Esophagus muscularis mucosa (tissue), 4 donors: ENCODE data around the gene RAI1. TPM values are rescaled to one million over a fixed set of nuclear protein-coding genes. Genes with fewer than 3 reads are reported as not detected.

Experiments used
- DNase-seq: peaks from one replicate; pipeline ENCODE4 v3.0.0-alpha.2; 2017; ENCODE audit errors: extremely low spot score
- H3K27ac ChIP-seq, 4 donors: fragments of 200-600 bp; sonication (generic); replicated peaks in 1 of 4; 1 replicate in 3 of 4; 2 replicates in 1 of 4; pipeline ENCODE4 v1.5.1; 2016 to 2019; ENCODE audit warnings: mild to moderate bottlenecking in 1 of 4
- H3K27me3 ChIP-seq, 4 donors: fragments of 200-600 bp; sonication (generic); one replicate each; pipeline versions ENCODE4 v1.5.1 to v1.6.0; 2016 to 2019
- H3K36me3 ChIP-seq, 4 donors: fragments of 200-600 bp; sonication (generic); one replicate each; pipeline ENCODE4 v1.5.1; 2016 to 2019
- H3K4me1 ChIP-seq, 4 donors: fragments of 200-600 bp; sonication (generic); one replicate each; pipeline ENCODE4 v1.5.1; 2016 to 2019
- H3K4me3 ChIP-seq, 4 donors: fragments of 200-600 bp; sonication (generic); 1 replicate in 2 of 4; 2 replicates in 2 of 4; pipeline ENCODE4 v1.5.1; 2016 to 2019; ENCODE audit warnings: mild to moderate bottlenecking in 4 of 4, moderate library complexity in 1 of 4
- H3K9me3 ChIP-seq, 4 donors: fragments of 200-600 bp; sonication (generic); 1 replicate in 3 of 4; 2 replicates in 1 of 4; pipeline ENCODE4 v1.5.1; 2016 to 2019
- EP300 ChIP-seq: sonication (generic); formaldehyde crosslinking; IDR thresholded peaks from one replicate; pipeline ENCODE4 v1.6.1; 2017; ENCODE audit warnings: antibody characterized with exemption
- POLR2A ChIP-seq: fragments of 450-650 bp; IDR thresholded peaks from one replicate; pipeline ENCODE4 v1.6.1; 2017; ENCODE audit warnings: antibody characterized with exemption, moderate library complexity, mild to moderate bottlenecking, low read depth
- POLR2AphosphoS5 ChIP-seq, 2 donors: sonication (generic); formaldehyde crosslinking; IDR thresholded peaks; one replicate each; pipeline ENCODE4 v1.6.1; 2017; ENCODE audit warnings: antibody characterized with exemption in 2 of 2
- WGBS: methylation state at CpG from one replicate; pipeline ENCODE4 v1.1.5; 2018; 5-methylcytosine and 5-hydroxymethylcytosine counted together
- intact Hi-C: fragments of 100-400 bp; cut with DNase I; formaldehyde crosslinking; loops from one replicate; pipeline ENCODE4 v1.15.1; 2023
- small RNA-seq, 3 donors: library from RNA; depleted of rRNA; stranded (forward); fragments of <200 nt; gene quantifications; one replicate each; pipeline ENCODE3, GENCODE V24; 2016
- total RNA-seq, 4 donors: library from RNA; depleted of rRNA; stranded (reverse); fragments of >200 nt; gene quantifications; one replicate each; pipeline versions ENCODE4 v1.1.0 to v1.2.1, GENCODE V29; 2016
- TF ChIP-seq, protein P1 (sequence below), 3 experiments: fragments of 200-600 bp in 2 of 3; fragments of 450-650 bp in 1 of 3; sonication (generic) in 2 of 3; IDR thresholded peaks; one replicate each; pipeline ENCODE4 v1.5.1; 2017 to 2019; ENCODE audit warnings: antibody characterized with exemption in 3 of 3, mild to moderate bottlenecking in 2 of 3, moderate library complexity in 1 of 3

RAI1 gene
- total RNA-seq, 4 donors from 2014 or later, result 18.7 to 41.3 (median 28.3) TPM

DNA sequence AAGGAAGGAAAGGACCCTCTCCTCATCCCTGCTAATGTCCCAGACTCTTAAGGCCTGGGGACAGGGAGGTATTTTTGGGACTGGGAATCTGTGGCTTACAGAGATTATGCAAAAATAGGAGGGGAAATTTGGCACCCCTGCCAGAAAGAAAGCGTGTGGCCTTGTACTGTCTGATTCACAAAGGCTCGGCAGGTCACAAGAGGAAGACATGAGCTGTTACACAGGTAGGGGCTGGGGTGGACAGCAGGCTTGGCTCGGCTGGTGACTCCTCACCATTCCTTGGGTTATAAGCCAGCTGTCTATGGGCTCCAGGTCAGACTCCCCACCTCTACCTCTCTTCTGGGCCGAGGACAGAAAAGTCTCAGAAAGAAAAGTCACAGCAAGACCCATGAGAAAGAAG lies 176.2 kb downstream of the RAI1 start:
- peaks cover 12 to 36% (median 30%) of the 10 kb centered on the region in 4 donors for H3K4me1 ChIP-seq
- peaks cover 0 to 25% (median 17%) of the 10 kb centered on the region in 4 donors for H3K36me3 ChIP-seq
- H3K4me3 ChIP-seq, result no peak overlapping the region
- no peak for DNase-seq
- H3K27me3 ChIP-seq, result no peaks in the 10 kb centered on the region
- intact Hi-C loops, result no loop called here
- H3K9me3 ChIP-seq, result no peaks in the 10 kb centered on the region
- WGBS, result 82% methylated on average over 4 of the region's 4 CpGs
- H3K27ac ChIP-seq, result no peak overlapping the region
- no peak for TF ChIP-seq POLR2AphosphoS5 (IDR thresholded peaks at IDR 0.05)
- TF ChIP-seq EP300, result no peak
- no peak for TF ChIP-seq POLR2A
- TF ChIP-seq, protein P1, sequence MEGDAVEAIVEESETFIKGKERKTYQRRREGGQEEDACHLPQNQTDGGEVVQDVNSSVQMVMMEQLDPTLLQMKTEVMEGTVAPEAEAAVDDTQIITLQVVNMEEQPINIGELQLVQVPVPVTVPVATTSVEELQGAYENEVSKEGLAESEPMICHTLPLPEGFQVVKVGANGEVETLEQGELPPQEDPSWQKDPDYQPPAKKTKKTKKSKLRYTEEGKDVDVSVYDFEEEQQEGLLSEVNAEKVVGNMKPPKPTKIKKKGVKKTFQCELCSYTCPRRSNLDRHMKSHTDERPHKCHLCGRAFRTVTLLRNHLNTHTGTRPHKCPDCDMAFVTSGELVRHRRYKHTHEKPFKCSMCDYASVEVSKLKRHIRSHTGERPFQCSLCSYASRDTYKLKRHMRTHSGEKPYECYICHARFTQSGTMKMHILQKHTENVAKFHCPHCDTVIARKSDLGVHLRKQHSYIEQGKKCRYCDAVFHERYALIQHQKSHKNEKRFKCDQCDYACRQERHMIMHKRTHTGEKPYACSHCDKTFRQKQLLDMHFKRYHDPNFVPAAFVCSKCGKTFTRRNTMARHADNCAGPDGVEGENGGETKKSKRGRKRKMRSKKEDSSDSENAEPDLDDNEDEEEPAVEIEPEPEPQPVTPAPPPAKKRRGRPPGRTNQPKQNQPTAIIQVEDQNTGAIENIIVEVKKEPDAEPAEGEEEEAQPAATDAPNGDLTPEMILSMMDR (IDR thresholded peaks at IDR 0.05), result no peak

DNA sequence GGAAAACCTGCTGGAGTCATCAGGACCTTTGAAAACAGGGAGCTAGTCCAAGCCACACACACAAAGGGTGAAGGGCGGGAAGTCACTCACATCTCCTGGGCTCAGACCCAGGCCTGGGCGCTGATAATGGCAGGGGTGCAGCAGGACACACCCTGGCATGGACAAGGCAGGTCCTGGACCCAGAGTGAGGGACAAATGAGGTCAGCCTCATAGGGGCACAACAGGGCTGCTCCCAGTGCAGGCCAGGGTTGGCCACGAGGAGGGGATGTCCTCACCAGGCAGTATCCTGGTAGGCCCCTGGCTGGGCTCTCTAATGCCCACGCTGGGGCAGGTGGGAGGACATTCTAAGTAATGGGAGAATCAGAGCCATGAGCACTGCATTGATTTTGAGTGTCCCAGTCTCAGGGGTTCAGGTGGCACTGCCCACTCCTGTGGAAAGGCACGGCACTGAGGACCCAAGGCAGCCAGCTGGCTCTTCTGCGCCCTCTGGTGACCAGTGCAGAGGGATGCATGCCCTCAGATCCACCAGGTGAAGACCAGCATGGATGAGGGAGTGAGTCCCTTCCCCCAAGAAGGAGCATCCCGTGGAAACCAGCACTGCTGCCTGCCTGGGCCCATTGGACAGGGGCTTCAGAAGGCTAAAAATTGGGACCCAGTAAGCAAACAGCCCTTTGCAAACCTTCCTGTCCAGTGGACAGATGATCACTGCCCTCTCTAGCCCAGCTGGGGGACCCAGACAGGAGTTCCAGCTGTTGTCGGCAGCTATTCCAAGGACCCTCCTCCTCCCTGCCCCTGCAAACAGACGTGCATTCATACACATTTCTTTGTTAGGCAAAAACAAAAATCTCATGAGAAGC lies 178.9 kb downstream of the RAI1 start:
- peak overlapping the region in 1 of 4 donors; percentile 4 for H3K27ac ChIP-seq
- 30% methylated on average over 6 of the region's 9 CpGs for WGBS
- no peaks in the 10 kb centered on the region for H3K27me3 ChIP-seq

DNA sequence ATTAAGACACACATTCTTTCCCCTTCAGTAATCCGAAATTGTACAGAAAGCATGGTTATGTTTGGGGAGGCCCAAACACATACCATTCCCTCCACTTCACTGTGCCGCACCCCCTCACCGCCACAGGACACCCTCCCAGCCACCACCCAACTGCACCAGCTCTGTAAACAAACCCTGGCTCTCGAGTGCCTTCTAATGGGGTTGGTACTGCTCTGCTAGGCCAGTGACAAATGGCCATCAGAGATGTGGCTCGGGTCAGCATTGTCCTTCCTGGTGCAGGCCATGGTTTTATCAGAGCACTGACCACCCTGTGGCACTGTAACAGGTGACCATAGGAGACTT lies 179.5 kb downstream of the RAI1 start:
- Histone ChIP-seq H3K27ac (peak overlapping the region in 1 of 4 donors; percentile 30), H3K36me3 (peaks cover 0 to 31% (median 23%) of the 10 kb centered on the region in 4 donors), H3K9me3 (no peaks in the 10 kb centered on the region), H3K4me3 (no peak overlapping the region), H3K27me3 (no peaks in the 10 kb centered on the region), H3K4me1 (peaks cover 8 to 19% (median 15%) of the 10 kb centered on the region in 4 donors)
- DNase-seq, result no peak
- 85% methylated on average over 5 of the region's 5 CpGs for WGBS
- intact Hi-C loops, result loop anchor here (1.0 to 5.0 kb wide), 2 partner anchors 48 to 183 kb away; no protein-coding TSS in a partner anchor
- TF ChIP-seq, protein P1 (IDR thresholded peaks at IDR 0.05), result no peak
- TF ChIP-seq EP300 (no peak), POLR2A (no peak), POLR2AphosphoS5 (IDR thresholded peaks at IDR 0.05) (no peak)

More for the DNA sequence above, 178.9 kb downstream of the RAI1 start:
- no peak for DNase-seq
- TF ChIP-seq POLR2AphosphoS5 (IDR thresholded peaks at IDR 0.05), result peak; percentile 25 to 55
- no peak for TF ChIP-seq POLR2A
- TF ChIP-seq, protein P1 (IDR thresholded peaks at IDR 0.05), result peak in 2 of 3 experiments; percentile 94 to 98
- no peak for TF ChIP-seq EP300
- intact Hi-C loops, result loop anchor here (1.0 to 5.0 kb wide), 2 partner anchors 48 to 183 kb away; no protein-coding TSS in a partner anchor
- H3K36me3 ChIP-seq, result peaks cover 0 to 29% (median 24%) of the 10 kb centered on the region in 4 donors
- H3K4me3 ChIP-seq, result no peak overlapping the region
- peaks cover 8 to 25% (median 21%) of the 10 kb centered on the region in 4 donors for H3K4me1 ChIP-seq
- H3K9me3 ChIP-seq, result no peaks in the 10 kb centered on the region

Small RNA genes within 50 kb of the gene (small RNA-seq; reads per million reads assigned to genes)
- 0 to 0.08 (median 0) reads per million in 3 donors for gene MIR33B
- gene MIR6777, result 0 to 0.51 (median 0.19) reads per million in 3 donors
- 0 reads per million in 3 donors for gene RF02177
- 0 reads per million in 3 donors for gene RF02178

Other genes with a start within 250 kb of the RAI1 start
- 10 to 100 TPM in 3 of 4 donors, 1 to 10 TPM in 1; 8.3 to 14.4 (median 11.4) TPM for gene MED9, start 204.5 kb upstream of the RAI1 start, total RNA-seq
- 10 to 100 TPM in 3 of 4 donors, 1 to 10 TPM in 1; 5.0 to 17.9 (median 13.3) TPM for gene RASD1, start 185.1 kb upstream of the RAI1 start, total RNA-seq
- gene PEMT, start 89.8 kb upstream of the RAI1 start, total RNA-seq, result 10 to 100 TPM; 17.7 to 24.8 (median 20.6) TPM
- 10 to 100 TPM; 28.1 to 62.6 (median 39.7) TPM for gene SREBF1, start 155.5 kb downstream of the RAI1 start, total RNA-seq